Esophagus muscularis mucosa (tissue), 2 donors: Measurements from ENCODE around the gene CFLAR.

Source experiments
- EP300 ChIP-seq: sonication (generic); formaldehyde crosslinking; IDR thresholded peaks from one replicate; pipeline ENCODE4 v1.6.1; 2017; ENCODE audit warnings: antibody characterized with exemption
- POLR2A ChIP-seq: fragments of 450-650 bp; IDR thresholded peaks from one replicate; pipeline ENCODE4 v1.6.1; 2017; ENCODE audit warnings: antibody characterized with exemption, moderate library complexity, mild to moderate bottlenecking, low read depth

GRCh38 chr2:201070948-201071478 lies 45.0 kb upstream of the CFLAR start:
- TF ChIP-seq POLR2A (no peak), EP300 (no peak)
